A673 (cell line): Measurements from ENCODE around the gene TSPAN4. TPM values are rescaled to one million over a fixed set of nuclear protein-coding genes. Genes with fewer than 3 reads are reported as not detected.

ENCODE experiments used
- BruUV-seq: library from RNA; stranded (reverse); fragments of 400-500 nt; replicated peaks from 2 replicates; lab custom pipeline; 2021; lab: Mats Ljungman, UMichigan
- CTCF ChIA-PET: fragments of 300-600 bp; sonication (Branson Sonifier 250); formaldehyde crosslinking; loops from one replicate; lab custom pipeline; 2022; ENCODE audit warnings: antibody characterized with exemption; lab: Charles Lee
- POLR2A ChIA-PET: fragments of 300-600 bp; sonication (Branson Sonifier 250); formaldehyde crosslinking; loops from one replicate; lab custom pipeline; 2022; ENCODE audit warnings: antibody characterized with exemption; ENCODE audit not compliant: low non-redundant PET; lab: Charles Lee
- DNase-seq: peaks from one replicate; pipeline ENCODE4 v3.0.0-alpha.2; 2015; ENCODE audit warnings: low spot score
- H3K27ac ChIP-seq: fragments of 200-600 bp; sonication (generic); 2 replicates; pipeline ENCODE4 v1.5.1; 2016; ENCODE audit warnings: mixed run types, low read depth, mild to moderate bottlenecking, mixed read lengths, antibody characterized with exemption, low read length; ENCODE audit not compliant: poor library complexity, severe bottlenecking
- H3K27me3 ChIP-seq: fragments of 200-600 bp; sonication (generic); replicated peaks from 2 replicates; pipeline ENCODE4 v1.6.1; 2017; ENCODE audit warnings: mixed run types, low read depth, mild to moderate bottlenecking, mixed read lengths, antibody characterized with exemption, low read length; ENCODE audit not compliant: insufficient read depth, poor library complexity
- H3K36me3 ChIP-seq: fragments of 200-600 bp; sonication (generic); 2 replicates; pipeline ENCODE4 v1.6.1; 2016; ENCODE audit warnings: mixed run types, mild to moderate bottlenecking, mixed read lengths, antibody characterized with exemption, low read length; ENCODE audit not compliant: insufficient read depth, poor library complexity, severe bottlenecking
- H3K4me1 ChIP-seq: fragments of 200-600 bp; sonication (generic); 2 replicates; pipeline ENCODE4 v1.6.1; 2017; ENCODE audit warnings: mixed run types, mild to moderate bottlenecking, mixed read lengths, antibody characterized with exemption, low read length; ENCODE audit not compliant: insufficient read depth, poor library complexity, severe bottlenecking
- H3K4me3 ChIP-seq: fragments of 200-600 bp; sonication (generic); 2 replicates; pipeline ENCODE4 v1.5.1; 2016; ENCODE audit warnings: low read depth, mixed run types, mild to moderate bottlenecking, mixed read lengths, low read length; ENCODE audit not compliant: poor library complexity, severe bottlenecking
- H3K9me3 ChIP-seq: fragments of 200-600 bp; sonication (generic); 2 replicates; pipeline ENCODE4 v1.6.1; 2016; ENCODE audit warnings: mixed run types, low read depth, mild to moderate bottlenecking, mixed read lengths, antibody characterized with exemption, low read length; ENCODE audit not compliant: poor library complexity, severe bottlenecking
- EZH2 ChIP-seq: fragments of 200-600 bp; sonication (generic); IDR thresholded peaks from 2 replicates; pipeline ENCODE4 v1.6.1; 2017; ENCODE audit warnings: borderline replicate concordance, low read depth, mild to moderate bottlenecking, mixed read lengths, antibody characterized with exemption, low read length; ENCODE audit not compliant: poor library complexity, severe bottlenecking
- intact Hi-C: fragments of 100-400 bp; cut with micrococcal nuclease; formaldehyde crosslinking; loops from one replicate; pipeline ENCODE4 v1.10.0; 2022; ENCODE audit not compliant: unreplicated experiment
- total RNA-seq: library from RNA; stranded (reverse); gene quantifications from 2 replicates; pipeline ENCODE4 v1.2.3, GENCODE V29; 2021
- TF ChIP-seq, protein P1 (sequence below): fragments of 300-800, 200-600 bp; sonication (generic); conservative IDR thresholded peaks from 2 replicates; pipeline ENCODE4 v1.5.1; 2017; ENCODE audit warnings: low read depth, mild to moderate bottlenecking, antibody characterized with exemption, low read length, moderate library complexity, mixed read lengths

Gene TSPAN4
- total RNA-seq, 1 experiment from 2014 or later, result 17.5 TPM

DNA sequence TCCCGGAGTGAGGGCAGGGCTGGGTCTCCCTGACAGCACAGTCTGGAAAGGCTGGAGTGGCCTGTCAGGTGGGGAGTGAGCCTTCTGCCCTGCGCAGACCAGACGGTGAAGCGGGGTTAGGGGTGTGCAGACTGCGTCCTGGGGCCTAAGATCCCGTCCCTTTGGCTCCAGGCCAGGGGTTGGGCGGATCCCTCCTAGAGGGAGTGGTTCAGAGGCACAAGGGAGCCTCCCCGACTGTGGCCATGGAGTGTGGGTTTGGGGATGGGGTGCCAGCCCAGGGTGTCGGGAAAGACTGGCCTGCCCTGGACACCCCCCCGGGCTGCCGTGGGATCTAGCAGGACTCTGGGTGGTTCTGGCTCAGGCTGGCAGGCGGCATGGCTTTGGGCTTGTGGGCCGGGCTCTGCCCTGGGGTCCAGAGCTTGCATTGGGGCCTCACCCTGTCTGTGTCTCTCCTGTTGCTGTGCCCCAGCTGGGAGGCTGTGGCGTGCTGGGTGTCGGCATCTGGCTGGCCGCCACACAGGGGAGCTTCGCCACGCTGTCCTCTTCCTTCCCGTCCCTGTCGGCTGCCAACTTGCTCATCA, 19.5 kb downstream of the TSPAN4 start:
- Histone ChIP-seq H3K36me3 (no peaks in the 10 kb centered on the region), H3K27me3 (no peaks in the 10 kb centered on the region), H3K9me3 (no peaks in the 10 kb centered on the region), H3K4me1 (peaks cover 15% of the 10 kb centered on the region), H3K27ac (no peak overlapping the region), H3K4me3 (no peak overlapping the region)
- no TSS peak for BruUV-seq
- no peak for DNase-seq
- POLR2A ChIA-PET, result no interaction called here
- TF ChIP-seq EZH2, result no peak
- TF ChIP-seq, protein P1, sequence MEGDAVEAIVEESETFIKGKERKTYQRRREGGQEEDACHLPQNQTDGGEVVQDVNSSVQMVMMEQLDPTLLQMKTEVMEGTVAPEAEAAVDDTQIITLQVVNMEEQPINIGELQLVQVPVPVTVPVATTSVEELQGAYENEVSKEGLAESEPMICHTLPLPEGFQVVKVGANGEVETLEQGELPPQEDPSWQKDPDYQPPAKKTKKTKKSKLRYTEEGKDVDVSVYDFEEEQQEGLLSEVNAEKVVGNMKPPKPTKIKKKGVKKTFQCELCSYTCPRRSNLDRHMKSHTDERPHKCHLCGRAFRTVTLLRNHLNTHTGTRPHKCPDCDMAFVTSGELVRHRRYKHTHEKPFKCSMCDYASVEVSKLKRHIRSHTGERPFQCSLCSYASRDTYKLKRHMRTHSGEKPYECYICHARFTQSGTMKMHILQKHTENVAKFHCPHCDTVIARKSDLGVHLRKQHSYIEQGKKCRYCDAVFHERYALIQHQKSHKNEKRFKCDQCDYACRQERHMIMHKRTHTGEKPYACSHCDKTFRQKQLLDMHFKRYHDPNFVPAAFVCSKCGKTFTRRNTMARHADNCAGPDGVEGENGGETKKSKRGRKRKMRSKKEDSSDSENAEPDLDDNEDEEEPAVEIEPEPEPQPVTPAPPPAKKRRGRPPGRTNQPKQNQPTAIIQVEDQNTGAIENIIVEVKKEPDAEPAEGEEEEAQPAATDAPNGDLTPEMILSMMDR, result no peak
- CTCF ChIA-PET, result no interaction called here
- intact Hi-C loops, result no loop called here

DNA sequence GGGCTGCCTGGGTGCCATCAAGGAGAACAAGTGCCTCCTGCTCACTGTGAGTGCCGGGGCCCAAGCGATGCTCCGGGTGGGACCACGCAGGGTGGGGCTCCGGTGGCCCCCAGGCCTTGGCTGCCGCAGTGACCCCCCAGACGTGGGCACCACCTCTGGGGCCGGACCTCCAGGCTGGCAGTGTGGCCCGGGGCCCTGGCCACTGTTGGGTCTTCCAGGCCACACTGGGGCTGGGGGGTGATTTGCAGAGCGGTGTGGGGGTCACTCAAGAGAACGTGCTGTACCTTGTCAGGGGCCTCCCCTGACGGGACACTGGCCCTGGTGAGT, 20.0 kb downstream of the TSPAN4 start:
- no peak overlapping the region for H3K27ac ChIP-seq
- peaks cover 15% of the 10 kb centered on the region for H3K4me1 ChIP-seq
- POLR2A ChIA-PET, result no interaction called here
- intact Hi-C loops, result no loop called here
- H3K27me3 ChIP-seq, result no peaks in the 10 kb centered on the region
- H3K36me3 ChIP-seq, result no peaks in the 10 kb centered on the region
- H3K4me3 ChIP-seq, result no peak overlapping the region
- TF ChIP-seq, protein P1, result no peak
- TF ChIP-seq EZH2, result no peak
- H3K9me3 ChIP-seq, result no peaks in the 10 kb centered on the region
- CTCF ChIA-PET, result no interaction called here
- no peak for DNase-seq
- BruUV-seq, result no TSS peak

DNA sequence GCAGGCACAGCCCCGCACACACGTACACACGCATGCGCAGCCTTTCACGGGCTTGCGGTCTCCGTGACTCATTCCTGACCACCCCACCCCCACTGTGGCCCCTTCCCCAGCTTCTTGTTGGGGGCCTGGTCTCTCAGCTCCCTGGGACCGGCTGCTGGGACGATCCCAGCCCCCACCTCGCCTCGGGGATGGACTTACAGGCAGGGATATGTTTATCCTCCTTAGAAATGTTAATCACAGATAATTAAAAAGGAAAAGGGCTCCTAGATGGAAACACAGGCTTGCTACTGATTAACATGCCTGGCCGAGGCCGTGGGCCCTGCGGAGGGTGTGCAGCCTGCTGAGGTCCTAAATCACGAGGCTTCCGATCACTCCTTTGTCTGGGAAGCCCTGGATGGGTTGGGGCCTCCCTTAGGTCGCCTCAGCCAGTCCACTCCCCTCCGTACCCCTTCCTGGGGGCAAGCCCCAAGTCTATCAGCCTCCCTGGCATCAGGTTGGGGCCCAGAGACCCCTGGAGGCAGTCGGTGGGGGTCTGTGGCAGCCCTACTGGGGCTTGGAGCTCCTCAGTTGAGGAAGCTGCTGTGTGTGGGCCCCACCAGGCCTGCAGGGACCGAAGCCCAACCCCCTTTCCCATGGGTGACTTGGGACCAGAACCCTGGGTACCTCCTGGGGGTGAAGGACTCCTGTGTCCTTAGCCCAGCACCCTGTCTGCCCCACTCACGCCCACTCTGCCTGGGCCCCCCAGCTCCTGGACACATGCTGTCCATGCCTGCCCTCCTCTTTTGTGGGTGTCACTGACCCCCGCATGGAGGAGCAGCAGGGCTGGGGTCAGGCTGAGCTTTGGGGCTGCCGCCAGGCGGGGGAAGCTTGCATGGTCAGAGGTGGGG, 20.6 kb downstream of the TSPAN4 start:
- ChIA-PET POLR2A (no interaction called here), CTCF (no interaction called here)
- Histone ChIP-seq H3K4me1 (peaks cover 15% of the 10 kb centered on the region), H3K27ac (no peak overlapping the region), H3K27me3 (no peaks in the 10 kb centered on the region), H3K36me3 (no peaks in the 10 kb centered on the region), H3K4me3 (no peak overlapping the region), H3K9me3 (no peaks in the 10 kb centered on the region)
- no TSS peak for BruUV-seq
- intact Hi-C loops, result no loop called here
- no peak for DNase-seq
- TF ChIP-seq, protein P1, result no peak
